Neuronal stem cell (in vitro differentiated cells): ENCODE results near the gene AGAP1.

Source experiments
- DNase-seq: peaks from one replicate; pipeline ENCODE4 v3.0.0-alpha.2; 2013; ENCODE audit warnings: low spot score
- H2AFZ ChIP-seq: one replicate; pipeline ENCODE4 v1.6.1; 2013; ENCODE audit warnings: mild to moderate bottlenecking, low read length, inconsistent platforms
- H2AK5ac ChIP-seq: 2 replicates; pipeline ENCODE4 v1.6.1; 2013; ENCODE audit warnings: low read depth, mild to moderate bottlenecking, inconsistent platforms, low read length, moderate library complexity, mixed read lengths
- H2BK120ac ChIP-seq: 2 replicates; pipeline ENCODE4 v1.6.1; 2013; ENCODE audit warnings: low read depth, mild to moderate bottlenecking, inconsistent platforms, low read length, moderate library complexity, mixed read lengths
- H2BK12ac ChIP-seq: one replicate; pipeline ENCODE4 v1.6.1; 2013; ENCODE audit warnings: low read length, inconsistent platforms
- H2BK15ac ChIP-seq: 2 replicates; pipeline ENCODE4 v1.6.1; 2013; ENCODE audit warnings: mild to moderate bottlenecking, low read length, inconsistent platforms, mixed read lengths
- H2BK5ac ChIP-seq: one replicate; pipeline ENCODE4 v1.6.1; 2013; ENCODE audit warnings: inconsistent platforms, mild to moderate bottlenecking, low read length, moderate library complexity
- H3K14ac ChIP-seq: one replicate; pipeline ENCODE4 v1.6.1; 2013; ENCODE audit warnings: low read length, inconsistent platforms
- H3K18ac ChIP-seq: 2 replicates; pipeline ENCODE4 v1.6.1; 2013; ENCODE audit warnings: low read length, inconsistent platforms
- H3K23ac ChIP-seq: 2 replicates; pipeline ENCODE4 v1.6.1; 2013; ENCODE audit warnings: low read depth, mild to moderate bottlenecking, mixed read lengths, low read length, inconsistent platforms; ENCODE audit not compliant: poor library complexity
- H3K27ac ChIP-seq: replicated peaks from 3 replicates; pipeline ENCODE4 v1.5.1; 2013; ENCODE audit warnings: low read length, inconsistent platforms
- H3K27me3 ChIP-seq, 3 experiments: 2 replicates each; pipeline ENCODE4 v1.6.1; 2013; ENCODE audit warnings: low read length in 3 of 3, mild to moderate bottlenecking in 2 of 3, inconsistent platforms in 1 of 3, low read depth in 1 of 3, mixed read lengths in 1 of 3, moderate library complexity in 1 of 3; ENCODE audit not compliant: control insufficient read depth in 3 of 3, insufficient read depth in 3 of 3
- H3K36me3 ChIP-seq, 2 donors: replicated peaks in 1 of 2; 2 replicates each; pipeline ENCODE4 v1.6.1; 2013; ENCODE audit warnings: low read length in 2 of 2; ENCODE audit not compliant: control insufficient read depth in 2 of 2, insufficient read depth in 2 of 2
- H3K4ac ChIP-seq: 2 replicates; pipeline ENCODE4 v1.6.1; 2013; ENCODE audit warnings: inconsistent platforms, mild to moderate bottlenecking, low read length, moderate library complexity
- H3K4me1 ChIP-seq, 2 donors: 1 replicate in 1 of 2; 2 replicates in 1 of 2; pipeline ENCODE4 v1.6.1; 2013; ENCODE audit warnings: low read length in 2 of 2, low read depth in 1 of 2; ENCODE audit not compliant: control insufficient read depth in 2 of 2, insufficient read depth in 1 of 2
- H3K4me2 ChIP-seq: one replicate; pipeline ENCODE4 v1.6.1; 2013; ENCODE audit warnings: mild to moderate bottlenecking, low read length, inconsistent platforms; ENCODE audit not compliant: insufficient read depth, poor library complexity, severe bottlenecking
- H3K4me3 ChIP-seq, 2 donors: 2 replicates each; pipeline ENCODE4 v1.5.1; 2013; ENCODE audit warnings: low read length in 2 of 2, mild to moderate bottlenecking in 2 of 2, inconsistent platforms in 1 of 2, moderate library complexity in 1 of 2
- H3K79me1 ChIP-seq: one replicate; pipeline ENCODE4 v1.6.1; 2013; ENCODE audit warnings: low read depth, mild to moderate bottlenecking, inconsistent platforms, low read length, moderate library complexity
- H3K9ac ChIP-seq: one replicate; pipeline ENCODE4 v1.6.1; 2013; ENCODE audit warnings: mild to moderate bottlenecking, low read depth, low read length, inconsistent platforms; ENCODE audit not compliant: poor library complexity
- H3K9me3 ChIP-seq, 2 donors: replicated peaks in 1 of 2; 2 replicates each; pipeline versions ENCODE3 to v1.6.1; 2013; ENCODE audit warnings: low read length in 2 of 2, mild to moderate bottlenecking in 2 of 2, inconsistent platforms in 1 of 2, low read depth in 1 of 2, mixed read lengths in 1 of 2, moderate library complexity in 1 of 2; ENCODE audit not compliant: control insufficient read depth in 2 of 2, insufficient read depth in 1 of 2
- H4K8ac ChIP-seq: one replicate; pipeline ENCODE4 v1.6.1; 2013; ENCODE audit warnings: low read depth, mild to moderate bottlenecking, inconsistent platforms, low read length, moderate library complexity
- H4K91ac ChIP-seq: one replicate; pipeline ENCODE4 v1.6.1; 2013; ENCODE audit warnings: low read length, low read depth, mild to moderate bottlenecking, inconsistent platforms; ENCODE audit not compliant: poor library complexity
- WGBS, 2 donors: extraction: QIAGEN DNeasy Blood & Tissue Kit; methylation state at CpG; one replicate each; pipeline ENCODE4 v1.1.7; 2013; ENCODE audit warnings: missing lambda C conversion rate in 2 of 2, mixed read lengths in 1 of 2; ENCODE audit not compliant: insufficient read length in 2 of 2, insufficient replicate concordance in 1 of 2; ENCODE audit errors: extremely low coverage in 2 of 2; 5-methylcytosine and 5-hydroxymethylcytosine counted together

Gene AGAP1

GRCh38 chr2:235623752-235624151 lies 129.9 kb downstream of the AGAP1 start:
- Histone ChIP-seq H2BK12ac (no peak overlapping the region), H3K79me1 (no peaks in the 10 kb centered on the region), H4K91ac (no peak overlapping the region), H2BK5ac (no peak overlapping the region), H3K18ac (no peak overlapping the region), H3K14ac (no peak overlapping the region), H3K4me2 (no peak overlapping the region), H3K27me3 (no peaks in the 10 kb centered on the region), H3K36me3 (no peaks in the 10 kb centered on the region), H3K4me1 (peaks cover 1 to 3% of the 10 kb centered on the region in 2 donors), H3K4me3 (no peak overlapping the region), H3K23ac (no peak overlapping the region), H3K4ac (no peak overlapping the region), H2BK120ac (no peak overlapping the region), H2AFZ (no peak overlapping the region), H3K9me3 (peaks cover 0 to 2% of the 10 kb centered on the region in 2 donors), H3K27ac (no peak overlapping the region), H3K9ac (no peak overlapping the region), H4K8ac (no peak overlapping the region), H2BK15ac (no peak overlapping the region), H2AK5ac (no peak overlapping the region)
- no peak for DNase-seq
- WGBS, 2 donors: no CpG with 5 or more reads among the region's 2 CpGs

- no peak overlapping the region for H3K23ac ChIP-seq
- H4K91ac ChIP-seq: no peak overlapping the region
- H3K27ac ChIP-seq: no peak overlapping the region
- H4K8ac ChIP-seq: no peak overlapping the region
- no peak overlapping the region for H2BK15ac ChIP-seq
- H3K9ac ChIP-seq: no peak overlapping the region
- H3K9me3 ChIP-seq: peaks cover 0 to 2% of the 10 kb centered on the region in 2 donors
- H3K36me3 ChIP-seq: no peaks in the 10 kb centered on the region
- H2BK12ac ChIP-seq: no peak overlapping the region
- H2AFZ ChIP-seq: no peak overlapping the region
- no CpG with 5 or more reads among the region's 5 CpGs for WGBS, 2 donors
- H3K4ac ChIP-seq: no peak overlapping the region
- H3K14ac ChIP-seq: no peak overlapping the region
- peaks cover 3% of the 10 kb centered on the region for H3K79me1 ChIP-seq
- no peak overlapping the region for H2BK120ac ChIP-seq
- H3K4me1 ChIP-seq: peaks cover 0 to 10% of the 10 kb centered on the region in 2 donors
- H2BK5ac ChIP-seq: no peak overlapping the region
- H2AK5ac ChIP-seq: no peak overlapping the region
- H3K4me2 ChIP-seq: no peak overlapping the region
- no peaks in the 10 kb centered on the region for H3K27me3 ChIP-seq
- H3K18ac ChIP-seq: no peak overlapping the region
- no peak for DNase-seq
- H3K4me3 ChIP-seq: no peak overlapping the region
Measured at GRCh38 chr2:235626658-235627057, 132.8 kb downstream of the AGAP1 start.

GRCh38 chr2:235627682-235628081 lies 133.8 kb downstream of the AGAP1 start:
- Histone ChIP-seq H2BK120ac (no peak overlapping the region), H3K23ac (no peak overlapping the region), H3K4me2 (no peak overlapping the region), H3K18ac (peak overlapping the region; percentile 69), H3K14ac (peak overlapping the region; percentile 77), H3K4ac (no peak overlapping the region), H3K27ac (no peak overlapping the region), H3K36me3 (no peaks in the 10 kb centered on the region), H3K9me3 (peaks cover 2 to 4% of the 10 kb centered on the region in 2 donors), H2BK15ac (no peak overlapping the region), H4K91ac (no peak overlapping the region), H3K4me3 (no peak overlapping the region), H2BK12ac (no peak overlapping the region), H3K79me1 (peaks cover 6% of the 10 kb centered on the region), H2AK5ac (no peak overlapping the region), H4K8ac (no peak overlapping the region), H3K27me3 (no peaks in the 10 kb centered on the region), H2BK5ac (no peak overlapping the region), H2AFZ (no peak overlapping the region), H3K9ac (no peak overlapping the region), H3K4me1 (peaks cover 0 to 9% of the 10 kb centered on the region in 2 donors)
- no CpG with 5 or more reads among the region's 4 CpGs for WGBS, 2 donors
- no peak for DNase-seq

- no CpG with 5 or more reads among the region's 21 CpGs for WGBS, 2 donors
- Histone ChIP-seq H3K14ac (no peak overlapping the region), H2AK5ac (no peak overlapping the region)
Measured at GRCh38 chr2:235630718-235631296, 137.0 kb downstream of the AGAP1 start.

More at GRCh38 chr2:235630718-235631296, 137.0 kb downstream of the AGAP1 start:
- Histone ChIP-seq H4K8ac (no peak overlapping the region), H3K9ac (no peak overlapping the region), H3K23ac (no peak overlapping the region), H2AFZ (peak overlapping the region; percentile 19), H3K27me3 (no peaks in the 10 kb centered on the region), H3K4ac (no peak overlapping the region), H4K91ac (no peak overlapping the region), H2BK12ac (no peak overlapping the region), H3K79me1 (peaks cover 10% of the 10 kb centered on the region), H2BK15ac (no peak overlapping the region), H2BK120ac (no peak overlapping the region), H3K4me2 (no peak overlapping the region), H3K9me3 (peaks cover 2 to 5% of the 10 kb centered on the region in 2 donors), H3K4me1 (peaks cover 4 to 11% of the 10 kb centered on the region in 2 donors), H2BK5ac (no peak overlapping the region), H3K18ac (no peak overlapping the region), H3K36me3 (no peaks in the 10 kb centered on the region), H3K27ac (no peak overlapping the region), H3K4me3 (no peak overlapping the region)
- DNase-seq: no peak
